Mesenchymal stem cell (in vitro differentiated cells and primary cell): ENCODE data around the gene WWP2.
"Not testable (repeated sequence)": the region's sequence is repeated elsewhere in the genome, so short reads cannot be mapped to it uniquely, and the experiment has no call there.

Source experiments
- DNase-seq: peaks from one replicate; pipeline ENCODE4 v3.0.0-alpha.2; 2013
- H2AFZ ChIP-seq: one replicate; pipeline ENCODE4 v1.6.1; 2013; ENCODE audit warnings: low read depth, mild to moderate bottlenecking, control low read depth, inconsistent platforms, low read length, moderate library complexity
- H2AK5ac ChIP-seq: 2 replicates; pipeline ENCODE4 v1.6.1; 2013; ENCODE audit warnings: low read length, moderate library complexity, mild to moderate bottlenecking, inconsistent platforms; ENCODE audit not compliant: severe bottlenecking
- H2BK120ac ChIP-seq: one replicate; pipeline ENCODE4 v1.6.1; 2013; ENCODE audit warnings: low read depth, mild to moderate bottlenecking, inconsistent platforms, low read length, moderate library complexity
- H2BK12ac ChIP-seq, 2 experiments: one replicate each; pipeline ENCODE4 v1.6.1; 2013; ENCODE audit warnings: inconsistent platforms in 2 of 2, low read length in 2 of 2, mild to moderate bottlenecking in 2 of 2, moderate library complexity in 2 of 2, control low read depth in 1 of 2
- H2BK15ac ChIP-seq: one replicate; pipeline ENCODE4 v1.6.1; 2013; ENCODE audit warnings: mild to moderate bottlenecking, low read depth, inconsistent platforms; ENCODE audit not compliant: poor library complexity, severe bottlenecking
- H2BK5ac ChIP-seq: 2 replicates; pipeline ENCODE4 v1.6.1; 2013; ENCODE audit warnings: low read depth, mild to moderate bottlenecking, low read length, control low read depth, inconsistent platforms; ENCODE audit not compliant: poor library complexity, severe bottlenecking
- H3K14ac ChIP-seq, 2 experiments: one replicate each; pipeline ENCODE4 v1.6.1; 2013; ENCODE audit warnings: inconsistent platforms in 2 of 2, low read length in 2 of 2, control low read depth in 1 of 2, mild to moderate bottlenecking in 1 of 2, moderate library complexity in 1 of 2
- H3K18ac ChIP-seq, 2 experiments: one replicate each; pipeline ENCODE4 v1.6.1; 2013; ENCODE audit warnings: inconsistent platforms in 2 of 2, low read length in 2 of 2, control low read depth in 1 of 2, low read depth in 1 of 2, mild to moderate bottlenecking in 1 of 2
- H3K23ac ChIP-seq, 2 experiments: one replicate each; pipeline ENCODE4 v1.6.1; 2013; ENCODE audit warnings: inconsistent platforms in 2 of 2, low read length in 2 of 2, mild to moderate bottlenecking in 2 of 2, moderate library complexity in 2 of 2, control low read depth in 1 of 2
- H3K27ac ChIP-seq: 2 replicates; pipeline ENCODE4 v1.5.1; 2013; ENCODE audit warnings: mild to moderate bottlenecking, moderate library complexity, low read length, control low read depth, inconsistent platforms; ENCODE audit not compliant: poor library complexity, severe bottlenecking
- H3K27me3 ChIP-seq, 2 experiments: 2 replicates each; pipeline versions ENCODE4 v1.6.1 to v1.7.0; 2013; ENCODE audit warnings: low read length in 2 of 2, mild to moderate bottlenecking in 2 of 2, moderate library complexity in 2 of 2, control low read depth in 1 of 2, inconsistent platforms in 1 of 2; ENCODE audit not compliant: control insufficient read depth in 1 of 2, insufficient read depth in 1 of 2
- H3K36me3 ChIP-seq, 2 experiments: 2 replicates each; pipeline versions ENCODE4 v1.6.1 to v1.7.0; 2013; ENCODE audit warnings: low read length in 2 of 2, control low read depth in 1 of 2, inconsistent platforms in 1 of 2, low read depth in 1 of 2, mild to moderate bottlenecking in 1 of 2; ENCODE audit not compliant: insufficient read depth in 2 of 2, control insufficient read depth in 1 of 2
- H3K4ac ChIP-seq, 2 experiments: one replicate each; pipeline ENCODE4 v1.6.1; 2013; ENCODE audit warnings: inconsistent platforms in 2 of 2, low read length in 2 of 2, mild to moderate bottlenecking in 2 of 2, moderate library complexity in 2 of 2, control low read depth in 1 of 2, low read depth in 1 of 2
- H3K4me1 ChIP-seq: 2 replicates; pipeline ENCODE4 v1.6.1; 2013; ENCODE audit warnings: low read depth, low read length, control low read depth; ENCODE audit not compliant: control insufficient read depth, insufficient read depth
- H3K4me2 ChIP-seq: 2 replicates; pipeline ENCODE4 v1.6.1; 2013; ENCODE audit warnings: low read length, mild to moderate bottlenecking, inconsistent platforms; ENCODE audit not compliant: poor library complexity, severe bottlenecking
- H3K4me3 ChIP-seq, 2 experiments: 2 replicates each; pipeline versions ENCODE4 v1.5.1 to v1.7.0; 2013; ENCODE audit warnings: low read length in 2 of 2, mild to moderate bottlenecking in 2 of 2, control low read depth in 1 of 2, low read depth in 1 of 2; ENCODE audit not compliant: insufficient read depth in 1 of 2
- H3K79me1 ChIP-seq: replicated peaks from 2 replicates; pipeline ENCODE4 v1.6.1; 2013; ENCODE audit warnings: mild to moderate bottlenecking, control low read depth, low read length, inconsistent platforms; ENCODE audit not compliant: poor library complexity, severe bottlenecking
- H3K9ac ChIP-seq: 2 replicates; pipeline ENCODE4 v1.7.0; 2013; ENCODE audit warnings: mild to moderate bottlenecking, low read length, moderate library complexity
- H3K9me3 ChIP-seq: 2 replicates; pipeline ENCODE4 v1.7.0; 2013; ENCODE audit warnings: mild to moderate bottlenecking, low read length; ENCODE audit not compliant: control insufficient read depth
- H4K8ac ChIP-seq: one replicate; pipeline ENCODE4 v1.6.1; 2013; ENCODE audit warnings: inconsistent platforms, mild to moderate bottlenecking, low read length, moderate library complexity
- H4K91ac ChIP-seq: one replicate; pipeline ENCODE4 v1.6.1; 2013; ENCODE audit warnings: mild to moderate bottlenecking, low read length, inconsistent platforms
- WGBS: methylation state at CpG from one replicate; pipeline ENCODE4 v1.1.7; 2013; ENCODE audit warnings: mixed read lengths; 5-methylcytosine and 5-hydroxymethylcytosine counted together

The WWP2 gene

GRCh38 chr16:69725480-69726312 lies 36.4 kb upstream of the WWP2 start:
- H2BK15ac ChIP-seq, result no peak overlapping the region
- peak overlapping the region; percentile 98 for H3K27ac ChIP-seq
- H3K4me1 ChIP-seq, result peaks cover 13% of the 10 kb centered on the region
- H2AK5ac ChIP-seq, result no peak overlapping the region
- peak overlapping the region in 1 of 2 experiments; percentile 31 for H3K14ac ChIP-seq
- H3K4me3 ChIP-seq, result peak overlapping the region; percentile 55 to 92
- peak overlapping the region; percentile 75 to 92 for H3K18ac ChIP-seq
- H3K4me2 ChIP-seq, result peak overlapping the region; percentile 81
- H4K8ac ChIP-seq, result peak overlapping the region; percentile 63
- H4K91ac ChIP-seq, result no peak overlapping the region
- no peak overlapping the region for H2BK12ac ChIP-seq
- H2BK5ac ChIP-seq, result no peak overlapping the region
- WGBS, result 56% methylated on average over 31 of the region's 32 CpGs
- peaks cover 5% of the 10 kb centered on the region for H3K79me1 ChIP-seq
- peak overlapping the region; percentile 17 to 22 for H3K4ac ChIP-seq
- H3K9ac ChIP-seq, result peak overlapping the region; percentile 94
- no peaks in the 10 kb centered on the region for H3K27me3 ChIP-seq
- H3K9me3 ChIP-seq, result no peaks in the 10 kb centered on the region
- no peak for DNase-seq
- no peak overlapping the region for H2AFZ ChIP-seq
- H2BK120ac ChIP-seq, result no peak overlapping the region
- H3K36me3 ChIP-seq, result peaks cover 10 to 25% of the 10 kb centered on the region in 2 experiments
- no peak overlapping the region for H3K23ac ChIP-seq

GRCh38 chr16:69726313-69727060 lies 35.6 kb upstream of the WWP2 start, which contains the start of gene NQO1:
Gene NQO1 (minus strand): TSS chr16:69726560. CDS start chr16:69726439, 121 bp downstream.
- H3K27me3 ChIP-seq, result no peaks in the 10 kb centered on the region
- under 1% methylated on average over 31 of the region's 31 CpGs for WGBS
- peak within 1 kb of the TSS; percentile 61 to 87 for H3K23ac ChIP-seq
- H3K18ac ChIP-seq, result peak within 1 kb of the TSS; percentile 92 to 98
- no peaks in the 10 kb centered on the region for H3K79me1 ChIP-seq
- peak within 1 kb of the TSS; percentile 94 for H3K9ac ChIP-seq
- peak within 1 kb of the TSS; percentile 59 to 99 for H3K4ac ChIP-seq
- H3K36me3 ChIP-seq, result peaks cover 6 to 17% of the 10 kb centered on the region in 2 experiments
- H3K27ac ChIP-seq, result peak within 1 kb of the TSS; percentile 98
- H3K4me3 ChIP-seq, result peak within 1 kb of the TSS; percentile 55 to 92
- DNase-seq, result peak; percentile 99
- H3K14ac ChIP-seq, result peak within 1 kb of the TSS in 1 of 2 experiments; percentile 92
- peak within 1 kb of the TSS in 1 of 2 experiments; percentile 76 for H2BK12ac ChIP-seq
- peak within 1 kb of the TSS; percentile 84 for H2BK5ac ChIP-seq
- peak within 1 kb of the TSS; percentile 31 for H2AK5ac ChIP-seq
- H3K9me3 ChIP-seq, result no peaks in the 10 kb centered on the region
- peak within 1 kb of the TSS; percentile 81 for H3K4me2 ChIP-seq
- H2BK120ac ChIP-seq, result peak within 1 kb of the TSS; percentile 96
- peaks cover 13% of the 10 kb centered on the region for H3K4me1 ChIP-seq
- peak within 1 kb of the TSS; percentile 96 for H4K91ac ChIP-seq
- H2BK15ac ChIP-seq, result peak within 1 kb of the TSS; percentile 88
- H2AFZ ChIP-seq, result no peak within 1 kb of the TSS
- H4K8ac ChIP-seq, result peak within 1 kb of the TSS; percentile 95

GRCh38 chr16:69727916-69728270 lies 34.2 kb upstream of the WWP2 start:
- Histone ChIP-seq H4K8ac (no peak overlapping the region), H3K27me3 (no peaks in the 10 kb centered on the region), H2BK5ac (no peak overlapping the region), H2BK120ac (peak overlapping the region; percentile 65), H3K14ac (no peak overlapping the region), H2BK12ac (peak overlapping the region; percentile 2 to 33), H3K9ac (no peak overlapping the region), H2AK5ac (no peak overlapping the region), H3K36me3 (peaks cover 4 to 6% of the 10 kb centered on the region in 2 experiments), H3K4ac (peak overlapping the region; percentile 0 to 10), H3K4me3 (peak overlapping the region in 1 of 2 experiments; percentile 92), H3K4me2 (no peak overlapping the region), H2AFZ (no peak overlapping the region), H2BK15ac (peak overlapping the region; percentile 66), H3K27ac (peak overlapping the region; percentile 0), H4K91ac (peak overlapping the region; percentile 48), H3K18ac (peak overlapping the region; percentile 3 to 46), H3K23ac (no peak overlapping the region), H3K9me3 (no peaks in the 10 kb centered on the region), H3K4me1 (peaks cover 11% of the 10 kb centered on the region), H3K79me1 (no peaks in the 10 kb centered on the region)
- DNase-seq, result no peak
- 97% methylated on average over 5 of the region's 5 CpGs for WGBS

GRCh38 chr16:69729030-69729429 lies 33.1 kb upstream of the WWP2 start:
- not testable (repeated sequence) for H3K4me2 ChIP-seq, DNase-seq, H2BK5ac ChIP-seq, H3K23ac ChIP-seq, H2BK12ac ChIP-seq, H3K4ac ChIP-seq, H4K91ac ChIP-seq, H2BK120ac ChIP-seq, H3K36me3 ChIP-seq, H2AK5ac ChIP-seq, H3K79me1 ChIP-seq, H3K14ac ChIP-seq, H2AFZ ChIP-seq, H3K4me3 ChIP-seq, H3K9ac ChIP-seq, H3K9me3 ChIP-seq, H3K27ac ChIP-seq, H2BK15ac ChIP-seq, H3K27me3 ChIP-seq, H3K18ac ChIP-seq, H4K8ac ChIP-seq
- peaks cover 11% of the 10 kb centered on the region for H3K4me1 ChIP-seq
- 83% methylated on average over 4 of the region's 4 CpGs for WGBS
